ENCODE results near the gene PPP2R5C. TPM values are rescaled to one million over a fixed set of nuclear protein-coding genes. Genes with fewer than 3 reads are reported as not detected.
A peak's percentile ranks its signal among the peaks of the same experiment; 100 is the strongest.

Gene PPP2R5C
- total RNA-seq, 2 donors from 2014 or later: 516 to 530 TPM

- H3K9me3 ChIP-seq (ENCODE audit: control insufficient read depth, low read length, poor library complexity, severe bottlenecking): no peaks in the 10 kb centered on the region
- peaks cover 4% of the 10 kb centered on the region for H3K4me1 Mint-ChIP-seq
- H3K4me3 Mint-ChIP-seq: no peak overlapping the region
- ATAC-seq (no peak), DNase-seq (no peak)
- peaks cover 12% of the 10 kb centered on the region for H3K27me3 Mint-ChIP-seq
- H3K36me3 Mint-ChIP-seq (ENCODE audit: low read depth): peaks cover 3% of the 10 kb centered on the region
- H3K27ac Mint-ChIP-seq: no peak overlapping the region
These were observed 173.2 kb downstream of the PPP2R5C start for GRCh38 chr14:101934601-101935150.

GRCh38 chr14:101937926-101938767, 176.6 kb downstream of the PPP2R5C start:
- H3K27ac Mint-ChIP-seq: no peak overlapping the region

GRCh38 chr14:101939646-101940170, 178.2 kb downstream of the PPP2R5C start:
- no peaks in the 10 kb centered on the region for H3K9me3 ChIP-seq (ENCODE audit: control insufficient read depth, low read length, poor library complexity, severe bottlenecking)
- Mint-ChIP-seq H3K36me3 (ENCODE audit: low read depth) (peaks cover 3% of the 10 kb centered on the region), H3K4me3 (no peak overlapping the region), H3K27me3 (peaks cover 56% of the 10 kb centered on the region), H3K4me1 (peaks cover 4% of the 10 kb centered on the region), H3K27ac (no peak overlapping the region)
- no peak for DNase-seq
- no peak for ATAC-seq

More at GRCh38 chr14:101937926-101938767, 176.6 kb downstream of the PPP2R5C start:
- peaks cover 41% of the 10 kb centered on the region for H3K27me3 Mint-ChIP-seq
- peaks cover 3% of the 10 kb centered on the region for H3K36me3 Mint-ChIP-seq (ENCODE audit: low read depth)
- no peaks in the 10 kb centered on the region for H3K9me3 ChIP-seq (ENCODE audit: control insufficient read depth, low read length, poor library complexity, severe bottlenecking)
- H3K4me1 Mint-ChIP-seq: peaks cover 4% of the 10 kb centered on the region
- no peak overlapping the region for H3K4me3 Mint-ChIP-seq
- DNase-seq (no peak), ATAC-seq (no peak)

GRCh38 chr14:101944451-101944850, 182.9 kb downstream of the PPP2R5C start:
- no peak for ATAC-seq
- DNase-seq: no peak
- Mint-ChIP-seq H3K4me1 (peaks cover 13% of the 10 kb centered on the region), H3K27ac (no peak overlapping the region), H3K27me3 (peaks cover 65% of the 10 kb centered on the region), H3K36me3 (ENCODE audit: low read depth) (no peaks in the 10 kb centered on the region), H3K4me3 (peak overlapping the region; percentile 36)
- H3K9me3 ChIP-seq (ENCODE audit: control insufficient read depth, low read length, poor library complexity, severe bottlenecking): no peaks in the 10 kb centered on the region

GRCh38 chr14:101945171-101945570, 183.7 kb downstream of the PPP2R5C start:
- Mint-ChIP-seq H3K4me3 (no peak overlapping the region), H3K27ac (peak overlapping the region; percentile 61), H3K36me3 (ENCODE audit: low read depth) (no peaks in the 10 kb centered on the region), H3K4me1 (peaks cover 13% of the 10 kb centered on the region), H3K27me3 (peaks cover 62% of the 10 kb centered on the region)
- DNase-seq (no peak), ATAC-seq (no peak)
- no peaks in the 10 kb centered on the region for H3K9me3 ChIP-seq (ENCODE audit: control insufficient read depth, low read length, poor library complexity, severe bottlenecking)

- no peaks in the 10 kb centered on the region for H3K9me3 ChIP-seq (ENCODE audit: control insufficient read depth, low read length, poor library complexity, severe bottlenecking)
- H3K27me3 Mint-ChIP-seq: peaks cover 40% of the 10 kb centered on the region
- peak overlapping the region; percentile 98 for H3K27ac Mint-ChIP-seq
- H3K4me1 Mint-ChIP-seq: peaks cover 13% of the 10 kb centered on the region
- ATAC-seq (peak; percentile 3), DNase-seq (peak in 1 of 3 donors; percentile 15)
- H3K36me3 Mint-ChIP-seq (ENCODE audit: low read depth): no peaks in the 10 kb centered on the region
- peak overlapping the region; percentile 95 for H3K4me3 Mint-ChIP-seq
These were observed 186.0 kb downstream of the PPP2R5C start for GRCh38 chr14:101947577-101947903.

GRCh38 chr14:101947904-101948665, 186.6 kb downstream of the PPP2R5C start:
- Mint-ChIP-seq H3K4me3 (peak overlapping the region; percentile 95), H3K4me1 (peaks cover 13% of the 10 kb centered on the region), H3K36me3 (ENCODE audit: low read depth) (no peaks in the 10 kb centered on the region), H3K27me3 (peaks cover 36% of the 10 kb centered on the region), H3K27ac (peak overlapping the region; percentile 98)
- peak; percentile 97 for ATAC-seq
- no peaks in the 10 kb centered on the region for H3K9me3 ChIP-seq (ENCODE audit: control insufficient read depth, low read length, poor library complexity, severe bottlenecking)
- DNase-seq: peak; percentile 97 to 99 (median 98)

- Mint-ChIP-seq H3K4me1 (peaks cover 13% of the 10 kb centered on the region), H3K4me3 (peak overlapping the region; percentile 95), H3K27ac (peak overlapping the region; percentile 98), H3K27me3 (peaks cover 30% of the 10 kb centered on the region), H3K36me3 (ENCODE audit: low read depth) (no peaks in the 10 kb centered on the region)
- ATAC-seq: no peak
- DNase-seq: no peak
- no peaks in the 10 kb centered on the region for H3K9me3 ChIP-seq (ENCODE audit: control insufficient read depth, low read length, poor library complexity, severe bottlenecking)
These were observed 187.2 kb downstream of the PPP2R5C start for GRCh38 chr14:101948666-101949216.

- Mint-ChIP-seq H3K27ac (peak overlapping the region; percentile 19), H3K36me3 (ENCODE audit: low read depth) (no peaks in the 10 kb centered on the region), H3K4me3 (no peak overlapping the region), H3K27me3 (peaks cover 17% of the 10 kb centered on the region), H3K4me1 (peaks cover 13% of the 10 kb centered on the region)
- ATAC-seq: no peak
- DNase-seq: no peak
- no peaks in the 10 kb centered on the region for H3K9me3 ChIP-seq (ENCODE audit: control insufficient read depth, low read length, poor library complexity, severe bottlenecking)
These were observed 188.6 kb downstream of the PPP2R5C start for GRCh38 chr14:101950100-101950499.

GRCh38 chr14:101950516-101951215, 189.2 kb downstream of the PPP2R5C start:
- ATAC-seq: no peak
- peaks cover 11% of the 10 kb centered on the region for H3K27me3 Mint-ChIP-seq
- no peak for DNase-seq
- peaks cover 13% of the 10 kb centered on the region for H3K4me1 Mint-ChIP-seq
- peak overlapping the region; percentile 19 for H3K27ac Mint-ChIP-seq
- H3K4me3 Mint-ChIP-seq: no peak overlapping the region
- H3K9me3 ChIP-seq (ENCODE audit: control insufficient read depth, low read length, poor library complexity, severe bottlenecking): no peaks in the 10 kb centered on the region
- no peaks in the 10 kb centered on the region for H3K36me3 Mint-ChIP-seq (ENCODE audit: low read depth)

GRCh38 chr14:101953151-101953550, 191.6 kb downstream of the PPP2R5C start:
- no peak for DNase-seq
- no peak overlapping the region for H3K4me3 Mint-ChIP-seq
- no peaks in the 10 kb centered on the region for H3K27me3 Mint-ChIP-seq
- H3K4me1 Mint-ChIP-seq: peaks cover 10% of the 10 kb centered on the region
- no peak for ATAC-seq
- no peak overlapping the region for H3K27ac Mint-ChIP-seq
- H3K36me3 Mint-ChIP-seq (ENCODE audit: low read depth): no peaks in the 10 kb centered on the region
- H3K9me3 ChIP-seq (ENCODE audit: control insufficient read depth, low read length, poor library complexity, severe bottlenecking): no peaks in the 10 kb centered on the region

GRCh38 chr14:101954501-101954900, 193.0 kb downstream of the PPP2R5C start:
- Mint-ChIP-seq H3K27me3 (no peaks in the 10 kb centered on the region), H3K4me1 (no peaks in the 10 kb centered on the region), H3K36me3 (ENCODE audit: low read depth) (no peaks in the 10 kb centered on the region), H3K27ac (no peak overlapping the region), H3K4me3 (no peak overlapping the region)
- DNase-seq: no peak
- no peak for ATAC-seq
- no peaks in the 10 kb centered on the region for H3K9me3 ChIP-seq (ENCODE audit: control insufficient read depth, low read length, poor library complexity, severe bottlenecking)

All from T-helper 17 cell (primary cell).